DMS 273 (cell line): Measurements from ENCODE around the gene SUMO2.
A peak's percentile ranks its signal among the peaks of the same experiment; 100 is the strongest.
"Not testable (repeated sequence)": the region's sequence is repeated elsewhere in the genome, so short reads cannot be mapped to it uniquely, and the experiment has no call there.

Experiments
- DNase-seq: peaks from one replicate; lab custom pipeline; 2025; ENCODE audit not compliant: unreplicated experiment; lab: John Stamatoyannopoulos, UW

SUMO2 gene

GRCh38 chr17:75182569-75183436 is at the start of gene SUMO2:
Gene SUMO2, minus strand, starts transcription at chr17:75182959. Its CDS starts 125 bp downstream, at chr17:75182834.
- DNase-seq: peak; percentile 99

- no peak for DNase-seq
Observed at GRCh38 chr17:75231741-75232464, 49.1 kb upstream of the SUMO2 start.

DNA sequence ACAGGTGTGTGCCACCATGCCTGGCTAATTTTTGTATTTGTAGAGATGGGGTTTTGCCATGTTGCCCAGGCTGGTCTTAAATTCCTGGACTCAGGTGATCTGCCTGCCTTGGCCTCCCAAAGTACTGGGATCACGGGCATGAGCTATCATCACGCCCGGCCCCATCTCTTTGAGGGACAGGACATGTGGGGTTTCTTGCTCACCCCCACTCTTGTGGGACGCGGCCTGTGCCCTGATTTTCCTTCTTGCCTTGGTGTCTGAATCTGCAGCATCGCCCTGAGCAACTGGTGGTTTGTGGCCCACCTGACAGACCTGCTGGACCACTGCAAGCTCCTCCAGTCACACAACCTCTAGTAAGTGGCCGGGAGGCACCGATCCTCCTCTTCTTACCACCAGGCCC is 48.3 kb upstream of the SUMO2 start:
- DNase-seq: no peak

DNA sequence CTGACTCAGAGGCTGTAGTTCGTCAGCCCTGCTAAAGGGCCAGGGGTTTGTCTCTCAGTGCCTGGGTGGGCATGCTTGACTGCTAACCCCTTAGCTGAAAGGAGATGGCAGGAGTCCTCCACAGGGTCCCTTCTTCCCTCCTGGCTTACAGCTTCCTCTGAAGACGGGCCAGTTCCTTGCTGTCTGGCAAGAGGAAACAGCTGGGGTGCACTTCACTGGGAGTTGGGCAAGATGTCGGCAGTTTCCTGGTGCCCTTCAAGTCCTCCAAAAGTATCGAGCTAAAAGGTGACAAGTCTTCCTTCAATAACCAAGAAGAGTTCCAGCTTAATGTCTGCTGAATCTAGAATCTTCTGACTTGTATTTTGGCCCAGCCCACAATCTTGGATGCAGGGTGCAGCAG is 46.1 kb upstream of the SUMO2 start:
- DNase-seq: no peak

GRCh38 chr17:75228305-75228704 is 45.5 kb upstream of the SUMO2 start:
- DNase-seq: no peak

DNA sequence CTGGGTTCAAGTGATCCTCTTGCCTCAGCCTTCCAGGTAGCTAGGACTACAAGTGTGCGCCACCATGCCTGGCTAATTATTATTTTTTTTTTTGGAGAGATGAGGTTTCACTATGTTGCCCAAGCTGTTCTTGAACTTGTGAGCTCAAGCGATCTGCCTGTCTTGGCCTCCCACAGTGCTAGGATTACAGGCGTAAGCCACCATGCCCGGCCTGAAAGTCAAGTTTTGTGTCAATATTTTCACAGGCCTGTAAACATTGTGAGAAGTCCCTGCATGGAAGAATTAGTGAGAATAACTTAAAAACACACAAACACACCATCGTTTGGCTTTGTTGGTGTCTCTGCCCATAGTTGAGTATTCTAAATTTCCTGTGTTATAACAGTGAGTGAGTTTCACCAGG is 45.0 kb upstream of the SUMO2 start:
- DNase-seq: no peak

DNA sequence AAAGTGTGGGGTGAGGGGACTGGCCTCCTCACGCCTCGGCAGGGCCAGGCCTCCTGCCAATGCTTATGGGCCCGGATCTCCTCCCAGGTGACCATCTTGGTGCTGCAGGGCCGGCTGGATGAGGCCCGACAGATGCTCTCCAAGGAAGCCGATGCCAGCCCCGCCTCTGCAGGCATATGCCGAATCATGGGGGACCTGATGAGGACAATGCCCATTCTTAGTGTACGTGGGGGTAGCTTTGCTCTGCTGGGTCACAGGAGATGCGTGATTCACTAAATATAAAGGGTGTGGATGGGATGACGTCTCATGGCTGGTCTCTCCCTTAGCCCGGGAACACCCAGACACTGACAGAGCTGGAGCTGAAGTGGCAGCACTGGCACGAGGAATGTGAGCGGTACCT is 42.3 kb upstream of the SUMO2 start:
- DNase-seq: no peak

GRCh38 chr17:75219815-75220214 is 37.1 kb upstream of the SUMO2 start:
- no peak for DNase-seq

DNA sequence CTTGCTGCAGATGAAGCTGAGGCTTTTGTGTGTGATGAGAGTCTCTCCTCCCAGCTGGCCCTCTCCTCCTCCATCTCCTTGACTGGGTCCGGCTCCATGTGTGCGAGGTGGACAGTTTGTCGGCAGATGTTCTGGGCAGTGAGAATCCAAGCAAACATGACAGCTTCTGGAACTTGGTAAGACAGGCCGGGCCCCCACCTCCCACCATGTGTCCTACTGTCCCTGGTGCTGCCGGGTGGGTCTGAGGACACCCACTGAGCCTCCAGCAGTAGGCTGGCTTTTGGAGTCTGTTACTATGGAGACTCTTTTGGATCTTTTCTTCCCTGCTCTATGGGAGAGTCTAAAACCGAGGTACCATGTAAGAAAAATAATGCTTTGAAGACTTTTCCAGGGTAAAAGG is 35.4 kb upstream of the SUMO2 start:
- no peak for DNase-seq

GRCh38 chr17:75209061-75209460 is 26.3 kb upstream of the SUMO2 start:
- DNase-seq: no peak

DNA sequence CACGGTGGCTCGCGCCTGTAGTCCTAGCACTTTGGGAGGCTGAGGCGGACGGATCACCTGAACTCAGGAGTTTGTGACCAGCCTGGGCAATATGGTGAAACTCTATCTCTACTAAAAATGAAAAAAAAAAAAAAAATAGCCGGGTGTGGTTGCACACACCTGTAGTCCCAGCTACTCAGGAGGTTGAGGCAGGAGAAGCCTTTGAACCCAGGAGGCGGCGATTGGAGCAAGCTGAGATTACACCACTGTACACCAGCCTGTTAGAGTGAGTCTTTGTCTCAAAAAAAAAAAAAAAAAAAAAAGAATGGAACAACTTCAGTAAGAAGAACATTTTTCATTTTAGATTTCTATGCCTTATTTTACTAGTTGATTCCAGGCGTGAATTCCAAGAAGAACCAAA is 25.4 kb upstream of the SUMO2 start:
- DNase-seq: no peak

GRCh38 chr17:75207760-75208159 is 25.0 kb upstream of the SUMO2 start:
- DNase-seq: no peak

- DNase-seq: not testable (repeated sequence)
Observed at GRCh38 chr17:75207050-75207407, 24.3 kb upstream of the SUMO2 start.

DNA sequence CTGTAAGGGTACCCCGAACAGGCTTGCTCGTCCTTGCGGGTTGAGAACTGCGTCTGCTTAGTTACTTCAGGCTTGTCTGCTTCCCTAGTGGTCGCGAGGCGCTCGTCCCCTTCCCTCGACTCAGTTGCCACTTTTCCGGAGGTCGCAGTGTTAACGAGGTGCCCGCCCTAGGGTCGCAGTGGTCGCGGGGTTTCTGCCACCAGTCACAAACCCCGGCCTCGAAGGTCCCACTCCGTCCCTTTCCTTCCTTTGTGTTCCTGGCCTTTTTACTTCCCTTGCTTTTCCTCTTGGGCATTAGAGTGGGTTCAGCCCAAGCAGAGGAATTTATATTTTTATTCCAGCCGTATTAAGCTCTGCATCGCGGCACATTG is 23.0 kb upstream of the SUMO2 start:
- no peak for DNase-seq

- peak; percentile 98 for DNase-seq
Observed at GRCh38 chr17:75205037-75205792, 22.5 kb upstream of the SUMO2 start, which contains the start of gene NUP85. Gene NUP85, plus strand, starts transcription at chr17:75205679. Its CDS starts 83 bp downstream, at chr17:75205762.

DNA sequence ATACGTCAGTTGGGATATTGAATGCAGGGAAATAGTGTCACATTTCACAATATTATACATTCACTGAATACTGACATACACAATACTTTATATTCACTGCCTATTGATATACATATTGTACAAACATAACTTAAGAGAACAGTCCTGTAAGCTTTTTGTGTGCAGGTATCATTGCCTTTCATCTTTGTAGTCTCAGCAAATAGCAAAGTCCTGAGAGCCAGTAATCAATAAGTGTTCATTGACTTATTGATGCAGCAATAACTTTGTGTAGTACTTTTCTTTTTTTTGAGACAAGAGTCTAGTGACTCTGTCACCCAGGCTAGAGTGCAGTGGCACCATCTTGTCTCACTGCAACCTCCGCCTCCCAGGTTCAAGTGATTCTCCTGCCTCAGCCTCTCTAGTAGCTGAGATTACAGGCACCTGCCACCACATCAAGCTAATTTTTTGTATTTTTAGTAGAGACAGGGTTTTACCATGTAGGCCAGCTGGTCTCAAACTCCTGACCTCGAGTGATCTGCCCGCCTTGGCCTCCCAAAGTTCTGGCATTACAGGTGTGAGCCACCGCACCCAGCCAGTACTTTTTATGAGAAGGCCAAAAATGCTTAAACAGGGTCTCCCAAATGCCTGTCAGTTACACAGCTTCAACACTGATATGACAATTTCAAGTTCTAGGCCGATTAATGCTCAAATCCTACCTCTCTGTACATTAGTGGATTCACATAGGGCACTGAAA is 17.3 kb upstream of the SUMO2 start:
- DNase-seq: no peak

GRCh38 chr17:75194879-75195278 is 12.1 kb upstream of the SUMO2 start:
- no peak for DNase-seq

- no peak for DNase-seq
Observed at GRCh38 chr17:75191584-75191983, 8.8 kb upstream of the SUMO2 start.

DNA sequence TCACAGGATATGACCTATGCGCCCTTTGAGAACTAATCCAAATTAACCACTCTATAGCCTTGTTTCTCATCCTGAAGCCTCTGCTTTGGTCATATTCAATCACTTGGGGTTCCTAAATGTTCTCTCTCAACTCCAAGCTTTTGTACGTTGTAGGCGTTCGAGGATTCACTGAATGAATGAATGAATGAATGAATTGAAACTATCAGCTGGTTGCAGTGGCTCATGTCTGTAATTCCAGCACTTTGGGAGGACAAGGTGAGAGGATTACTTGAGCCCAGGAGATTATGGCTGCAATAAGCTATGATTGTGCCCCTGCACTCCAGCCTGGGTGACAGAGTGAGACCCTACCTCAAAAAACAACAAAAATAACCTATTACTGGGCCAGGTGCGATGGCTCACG is 5.9 kb upstream of the SUMO2 start:
- DNase-seq: no peak

GRCh38 chr17:75183999-75184884 is 1.5 kb upstream of the SUMO2 start:
- no peak for DNase-seq
